Measurements from ENCODE around the gene PRKG1. TPM values are rescaled to one million over a fixed set of nuclear protein-coding genes. Genes with fewer than 3 reads are reported as not detected.

Gene PRKG1
- total RNA-seq, 1 experiment from 2014 or later: 7.4 TPM

GRCh38 chr10:52020702-52021101 is 946.4 kb downstream of the PRKG1 start:
- H3K79me2 ChIP-seq (ENCODE audit: low read length): no peaks in the 10 kb centered on the region
- TF ChIP-seq EZH2 (IDR thresholded peaks at IDR 0.05; ENCODE audit: low read length, unreplicated experiment): no peak
- TF ChIP-seq CTCF (conservative IDR thresholded peaks at IDR 0.05; ENCODE audit: low read depth, low read length): no peak
- no peak for TF ChIP-seq EZH2phosphoT487 (IDR thresholded peaks at IDR 0.05; ENCODE audit: borderline replicate concordance, low read length)
- no peaks in the 10 kb centered on the region for H3K27me3 ChIP-seq (ENCODE audit: low read length)
- H3K4me2 ChIP-seq (ENCODE audit: low read length): no peak overlapping the region
- BruUV-seq (replicated peaks): no TSS peak
- H3K27ac ChIP-seq (ENCODE audit: low read length): no peak overlapping the region
- ChIA-PET POLR2A (ENCODE audit: unreplicated experiment) (no interaction called here), CTCF (no interaction called here)
- no peaks in the 10 kb centered on the region for H3K9me2 ChIP-seq (replicated peaks; ENCODE audit: low read length)
- intact Hi-C loops (cut with micrococcal nuclease): no loop called here
- H2AFZ ChIP-seq (ENCODE audit: low read length): no peak overlapping the region
- no peaks in the 10 kb centered on the region for H4K20me1 ChIP-seq (ENCODE audit: low read length)
- H3K9me3 ChIP-seq (ENCODE audit: low read length): no peaks in the 10 kb centered on the region
- H3K36me3 ChIP-seq (ENCODE audit: low read depth, low read length): no peaks in the 10 kb centered on the region
- no peak overlapping the region for H3K9ac ChIP-seq (ENCODE audit: low read length)
- no peaks in the 10 kb centered on the region for H3F3A ChIP-seq (ENCODE audit: low read length, unreplicated experiment)
- no peaks in the 10 kb centered on the region for H3K4me1 ChIP-seq (ENCODE audit: insufficient read depth, low read length)
- ATAC-seq (no peak), DNase-seq (no peak)
- H3K4me3 ChIP-seq (ENCODE audit: low read length): no peak overlapping the region

- Histone ChIP-seq H3K27me3 (ENCODE audit: low read length) (no peaks in the 10 kb centered on the region), H2AFZ (ENCODE audit: low read length) (peak overlapping the region; percentile 42), H3F3A (ENCODE audit: low read length, unreplicated experiment) (no peaks in the 10 kb centered on the region), H3K79me2 (ENCODE audit: low read length) (no peaks in the 10 kb centered on the region), H3K27ac (ENCODE audit: low read length) (no peak overlapping the region), H3K4me1 (ENCODE audit: insufficient read depth, low read length) (peaks cover 7% of the 10 kb centered on the region; the same call in 1 of the 2 replicates), H3K4me2 (ENCODE audit: low read length) (peak overlapping the region; percentile 38), H3K4me3 (ENCODE audit: low read length) (peak overlapping the region; percentile 43), H3K36me3 (ENCODE audit: low read depth, low read length) (no peaks in the 10 kb centered on the region), H3K9me2 (replicated peaks; ENCODE audit: low read length) (no peaks in the 10 kb centered on the region), H3K9me3 (ENCODE audit: low read length) (no peaks in the 10 kb centered on the region), H4K20me1 (ENCODE audit: low read length) (no peaks in the 10 kb centered on the region), H3K9ac (ENCODE audit: low read length) (no peak overlapping the region)
- ChIA-PET CTCF (no interaction called here), POLR2A (ENCODE audit: unreplicated experiment) (no interaction called here)
- TF ChIP-seq EZH2phosphoT487 (IDR thresholded peaks at IDR 0.05; ENCODE audit: borderline replicate concordance, low read length) (no peak), CTCF (conservative IDR thresholded peaks at IDR 0.05; ENCODE audit: low read depth, low read length) (no peak), EZH2 (IDR thresholded peaks at IDR 0.05; ENCODE audit: low read length, unreplicated experiment) (no peak)
- intact Hi-C loops (cut with micrococcal nuclease): loop anchor here (2.0 kb wide), 1 partner anchor 30 kb away; no protein-coding TSS in a partner anchor
- no TSS peak for BruUV-seq (replicated peaks)
- ATAC-seq (peak; percentile 55), DNase-seq (no peak)
Observed at GRCh38 chr10:52027055-52027705, 952.9 kb downstream of the PRKG1 start.

GRCh38 chr10:52028523-52028858 is 954.2 kb downstream of the PRKG1 start:
- Histone ChIP-seq H3K4me1 (ENCODE audit: insufficient read depth, low read length) (peaks cover 7% of the 10 kb centered on the region; the same call in 1 of the 2 replicates), H3K27me3 (ENCODE audit: low read length) (no peaks in the 10 kb centered on the region), H3K4me2 (ENCODE audit: low read length) (no peak overlapping the region), H3K79me2 (ENCODE audit: low read length) (no peaks in the 10 kb centered on the region), H3K9ac (ENCODE audit: low read length) (no peak overlapping the region), H3K9me2 (replicated peaks; ENCODE audit: low read length) (no peaks in the 10 kb centered on the region), H3K9me3 (ENCODE audit: low read length) (no peaks in the 10 kb centered on the region), H4K20me1 (ENCODE audit: low read length) (no peaks in the 10 kb centered on the region), H3K4me3 (ENCODE audit: low read length) (no peak overlapping the region), H3F3A (ENCODE audit: low read length, unreplicated experiment) (no peaks in the 10 kb centered on the region), H3K36me3 (ENCODE audit: low read depth, low read length) (no peaks in the 10 kb centered on the region), H3K27ac (ENCODE audit: low read length) (no peak overlapping the region), H2AFZ (ENCODE audit: low read length) (no peak overlapping the region)
- TF ChIP-seq EZH2 (IDR thresholded peaks at IDR 0.05; ENCODE audit: low read length, unreplicated experiment) (no peak), CTCF (conservative IDR thresholded peaks at IDR 0.05; ENCODE audit: low read depth, low read length) (no peak), EZH2phosphoT487 (IDR thresholded peaks at IDR 0.05; ENCODE audit: borderline replicate concordance, low read length) (no peak)
- ChIA-PET POLR2A (ENCODE audit: unreplicated experiment) (no interaction called here), CTCF (no interaction called here)
- no TSS peak for BruUV-seq (replicated peaks)
- no peak for DNase-seq
- no peak for ATAC-seq
- intact Hi-C loops (cut with micrococcal nuclease): no loop called here
